GM23338 (cell line): ENCODE measurements around the gene FOXB2. TPM values are rescaled to one million over a fixed set of nuclear protein-coding genes. Genes with fewer than 3 reads are reported as not detected.

Source experiments
- polyA plus RNA-seq: library from polyadenylated mRNA; unstranded; fragments of >200 nt; fragmentation: Nextera tagmentation; extraction: Ambion mirVana; gene quantifications from 2 replicates; pipeline ENCODE4 v1.2.1, GENCODE V29; 2016
- small RNA-seq: library from RNA; depleted of rRNA; stranded (forward); fragments of <200 nt; gene quantifications from one replicate; pipeline ENCODE3, GENCODE V24; 2014; ENCODE audit warnings: low replicate concordance
- total RNA-seq: library from RNA; depleted of rRNA; stranded (reverse); fragments of >200 nt; shearing (Covaris generic); gene quantifications from 2 replicates; pipeline ENCODE4 v1.2.3, GENCODE V29; 2014; rRNA removed

Gene FOXB2
- total and polyA plus RNA-seq, 2 experiments from 2014 or later: not detected

Small RNA genes lying within 50 kb of the gene (small RNA-seq; reads per million reads assigned to genes)
- gene ATP5MFP3: not detected

Other genes starting within 250 kb of the FOXB2 start
- 22.5 and 26.5 TPM in 2 replicates for gene PRUNE2, start 113.5 kb upstream of the FOXB2 start, total RNA-seq
- 9.1 and 10.6 TPM in 2 replicates for gene PRUNE2, start 113.5 kb upstream of the FOXB2 start, polyA plus RNA-seq
- 55.8 and 68.1 TPM in 2 replicates for gene VPS13A, start 157.9 kb downstream of the FOXB2 start, total RNA-seq
- gene VPS13A, start 157.9 kb downstream of the FOXB2 start, polyA plus RNA-seq: 38.5 and 45.9 TPM in 2 replicates